GF-D8 (cell line): ENCODE measurements around the gene KCNT1.
"Not testable (repeated sequence)": the region's sequence is repeated elsewhere in the genome, so short reads cannot be mapped to it uniquely, and the experiment has no call there.

Experiments
- DNase-seq: peaks from one replicate; lab custom pipeline; 2025; lab: John Stamatoyannopoulos, UW

The KCNT1 gene

GRCh38 chr9:135701959-135702721, at the start of gene KCNT1:
KCNT1 (plus strand) TSS chr9:135702185; CDS start chr9:135702259, 74 bp downstream.
- DNase-seq: no peak

GRCh38 chr9:135655317-135655716, 46.7 kb upstream of the KCNT1 start:
- DNase-seq: no peak

GRCh38 chr9:135657416-135657815, 44.6 kb upstream of the KCNT1 start:
- no peak for DNase-seq

- DNase-seq: no peak
Observed at GRCh38 chr9:135659252-135659651, 42.7 kb upstream of the KCNT1 start.

- no peak for DNase-seq
Observed at GRCh38 chr9:135660407-135660806, 41.6 kb upstream of the KCNT1 start.

DNA sequence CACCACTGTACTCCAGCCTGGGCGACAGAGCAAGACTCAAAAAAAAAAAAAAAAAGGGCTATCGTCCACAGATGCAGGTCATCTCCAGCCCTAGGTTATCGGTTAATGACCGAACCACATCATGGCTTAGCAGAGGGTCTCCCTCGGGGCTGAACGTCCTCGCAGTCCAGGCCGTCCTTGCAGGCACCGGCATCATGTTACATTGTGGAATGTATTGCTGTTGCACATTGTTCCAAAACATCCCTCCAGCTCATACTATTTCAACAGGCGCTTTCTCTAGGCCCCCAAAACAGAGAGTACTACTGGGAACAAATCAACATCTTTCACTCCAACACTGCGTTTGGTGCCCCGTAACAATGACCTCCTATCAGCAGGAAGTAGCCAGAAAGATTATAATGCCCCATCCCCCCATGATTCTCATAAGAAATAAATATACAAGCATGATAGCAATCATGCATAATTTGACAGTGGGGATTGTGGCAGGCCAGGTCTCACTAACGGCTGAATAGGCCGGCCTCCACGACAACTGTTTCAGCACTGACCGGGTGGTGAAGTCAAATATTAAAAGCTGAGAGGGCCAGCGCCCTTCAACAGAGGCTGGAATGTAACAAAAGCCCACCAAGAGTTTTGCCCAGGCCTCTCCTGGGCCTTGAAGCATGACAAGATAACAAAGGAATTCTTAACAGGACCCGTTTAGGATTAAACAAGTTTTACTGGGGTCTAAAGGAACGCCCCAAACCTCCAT, 40.0 kb upstream of the KCNT1 start:
- no peak for DNase-seq

DNA sequence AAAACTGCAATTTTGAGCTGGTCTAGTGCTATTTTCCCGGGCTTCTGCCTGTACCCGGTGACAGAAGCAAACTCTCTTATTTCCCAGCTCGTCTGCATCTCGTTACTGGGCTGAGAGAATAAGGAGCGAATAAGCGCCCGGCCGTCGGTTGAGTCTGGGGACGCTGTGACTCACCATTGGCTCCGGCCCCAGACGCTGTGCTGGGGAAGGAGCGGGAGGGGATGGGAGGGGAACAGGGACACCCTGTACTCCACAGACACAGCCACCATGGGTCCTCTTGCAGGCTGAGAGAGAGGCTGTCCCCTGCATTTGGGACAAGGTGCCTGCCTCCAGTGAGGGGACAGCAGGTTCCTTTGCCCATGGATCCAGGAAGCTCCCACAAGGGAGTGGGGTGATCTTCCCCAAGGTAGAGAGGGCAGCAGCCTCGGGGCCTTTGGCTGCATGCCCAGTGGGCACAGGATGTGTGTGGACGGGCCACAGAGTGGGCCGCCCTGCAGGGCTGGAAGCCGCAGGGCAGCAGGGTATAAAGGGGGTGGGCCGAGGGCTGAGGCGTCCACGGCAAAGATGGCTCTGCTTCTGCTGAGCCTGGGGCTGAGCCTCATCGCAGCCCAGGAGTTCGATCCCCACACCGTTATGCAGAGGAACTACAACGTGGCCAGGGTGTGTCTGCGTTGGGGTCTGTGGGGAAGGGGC, 39.1 kb upstream of the KCNT1 start, which contains the start of gene LCN9:
Gene LCN9 (plus strand): TSS at position 552 of the 693 bp plus-strand sequence. CDS start 13 bp downstream, at position 565.
- no peak for DNase-seq

DNA sequence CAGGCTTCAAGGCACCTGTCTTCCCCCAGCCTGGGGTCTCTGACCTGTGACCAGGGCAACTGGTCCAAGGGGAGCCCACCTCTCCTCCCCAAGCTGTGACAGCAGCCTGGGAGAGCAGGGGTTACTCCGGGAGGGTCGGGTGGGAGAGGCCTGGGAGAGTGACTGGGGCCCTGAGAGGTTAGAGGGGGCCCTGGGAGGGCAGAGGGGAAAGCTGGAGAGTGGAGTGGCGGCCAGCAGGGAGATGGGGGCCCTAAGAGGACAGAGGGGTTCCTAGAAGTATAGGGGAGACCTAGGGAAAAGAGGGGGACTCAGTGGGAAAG, 38.6 kb upstream of the KCNT1 start:
- DNase-seq: no peak

DNA sequence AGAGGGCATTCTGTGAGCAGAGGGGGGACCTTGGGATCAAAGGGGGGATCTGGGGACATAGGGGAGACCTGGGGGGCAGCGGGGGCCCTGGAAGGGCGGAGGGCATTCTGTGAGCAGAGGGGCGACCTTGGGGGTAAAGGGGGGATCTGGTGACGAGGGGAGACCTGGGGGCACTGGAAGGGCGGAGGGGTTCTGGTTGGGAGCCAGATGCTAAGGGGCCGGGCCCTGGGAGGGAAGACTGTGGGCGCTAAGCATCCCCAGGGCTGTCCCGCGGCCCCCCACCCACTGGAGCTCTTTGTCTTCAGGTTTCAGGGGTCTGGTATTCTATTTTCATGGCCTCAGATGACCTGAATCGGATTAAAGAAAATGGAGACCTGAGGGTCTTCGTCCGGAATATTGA, 38.1 kb upstream of the KCNT1 start:
- no peak for DNase-seq

DNA sequence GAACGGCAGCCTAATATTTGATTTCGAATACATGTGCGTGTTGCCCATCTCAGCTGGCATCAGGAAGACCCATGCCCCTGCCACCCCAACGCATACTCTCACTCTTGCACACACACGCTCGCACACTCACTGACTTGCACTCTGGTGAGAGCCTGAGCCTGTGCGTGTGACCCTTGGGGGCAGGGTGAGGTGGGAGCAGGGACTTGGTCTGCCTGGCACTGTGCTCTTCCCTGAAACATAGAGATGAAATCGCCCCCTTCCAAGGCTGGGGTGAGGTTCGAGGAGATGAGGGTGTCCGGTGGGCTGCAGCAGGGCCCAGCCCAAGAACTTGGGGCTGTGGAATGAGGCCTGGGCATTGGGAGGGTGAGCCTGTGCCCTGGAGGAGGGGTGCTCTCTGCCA, 37.7 kb upstream of the KCNT1 start:
- no peak for DNase-seq

GRCh38 chr9:135664801-135665794, 36.9 kb upstream of the KCNT1 start:
- no peak for DNase-seq

GRCh38 chr9:135665795-135666189, 36.2 kb upstream of the KCNT1 start:
- DNase-seq: no peak

DNA sequence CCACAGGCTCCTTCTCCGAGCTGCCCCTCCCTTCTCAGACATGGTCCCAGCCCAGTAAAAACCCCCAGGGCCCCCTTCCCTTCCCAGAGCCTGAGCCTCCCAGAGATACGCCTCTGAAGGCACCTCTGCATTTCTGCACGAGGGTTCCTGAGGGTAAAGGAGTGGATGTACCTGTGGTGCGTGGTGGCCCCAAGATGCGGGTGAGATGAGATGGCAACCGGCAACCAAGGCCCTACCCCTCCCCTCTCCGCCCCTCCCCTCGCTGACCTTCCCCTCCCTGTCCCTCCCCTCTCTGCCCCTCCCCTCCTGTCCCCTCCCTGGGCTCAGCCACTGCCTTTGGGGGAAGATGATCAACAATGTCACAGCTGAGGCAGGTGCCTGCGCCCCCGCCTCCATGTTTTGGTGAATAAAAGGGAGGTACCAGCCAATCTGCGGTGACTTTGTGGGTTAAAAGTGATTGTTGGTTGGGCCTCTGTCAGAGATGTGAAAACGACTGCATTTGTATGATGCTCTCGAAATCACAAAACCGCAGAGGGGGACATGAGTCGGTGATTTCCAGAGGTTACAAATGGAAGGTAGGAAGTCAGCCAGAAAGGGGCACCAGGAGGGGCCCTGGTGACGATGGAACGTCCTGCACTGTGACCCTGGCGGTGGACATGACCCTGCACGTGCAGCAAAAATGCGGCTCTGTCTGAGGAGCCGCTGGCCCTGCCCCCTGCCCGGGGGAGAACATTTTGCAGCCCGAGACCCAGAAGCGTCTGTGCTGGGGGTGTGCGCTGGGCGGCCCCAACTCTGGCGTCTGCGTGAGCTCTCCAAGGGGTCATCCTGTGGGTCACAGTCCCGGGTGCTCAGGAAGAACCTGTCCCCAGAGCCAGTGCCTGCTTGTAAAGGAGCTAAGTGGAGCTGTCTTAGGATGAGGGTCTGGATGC, 35.2 kb upstream of the KCNT1 start:
- DNase-seq: no peak

GRCh38 chr9:135667463-135668001, 34.5 kb upstream of the KCNT1 start:
- no peak for DNase-seq

GRCh38 chr9:135669018-135669417, 33.0 kb upstream of the KCNT1 start:
- DNase-seq: not testable (repeated sequence)

GRCh38 chr9:135669616-135670285, 32.2 kb upstream of the KCNT1 start:
- DNase-seq: no peak

DNA sequence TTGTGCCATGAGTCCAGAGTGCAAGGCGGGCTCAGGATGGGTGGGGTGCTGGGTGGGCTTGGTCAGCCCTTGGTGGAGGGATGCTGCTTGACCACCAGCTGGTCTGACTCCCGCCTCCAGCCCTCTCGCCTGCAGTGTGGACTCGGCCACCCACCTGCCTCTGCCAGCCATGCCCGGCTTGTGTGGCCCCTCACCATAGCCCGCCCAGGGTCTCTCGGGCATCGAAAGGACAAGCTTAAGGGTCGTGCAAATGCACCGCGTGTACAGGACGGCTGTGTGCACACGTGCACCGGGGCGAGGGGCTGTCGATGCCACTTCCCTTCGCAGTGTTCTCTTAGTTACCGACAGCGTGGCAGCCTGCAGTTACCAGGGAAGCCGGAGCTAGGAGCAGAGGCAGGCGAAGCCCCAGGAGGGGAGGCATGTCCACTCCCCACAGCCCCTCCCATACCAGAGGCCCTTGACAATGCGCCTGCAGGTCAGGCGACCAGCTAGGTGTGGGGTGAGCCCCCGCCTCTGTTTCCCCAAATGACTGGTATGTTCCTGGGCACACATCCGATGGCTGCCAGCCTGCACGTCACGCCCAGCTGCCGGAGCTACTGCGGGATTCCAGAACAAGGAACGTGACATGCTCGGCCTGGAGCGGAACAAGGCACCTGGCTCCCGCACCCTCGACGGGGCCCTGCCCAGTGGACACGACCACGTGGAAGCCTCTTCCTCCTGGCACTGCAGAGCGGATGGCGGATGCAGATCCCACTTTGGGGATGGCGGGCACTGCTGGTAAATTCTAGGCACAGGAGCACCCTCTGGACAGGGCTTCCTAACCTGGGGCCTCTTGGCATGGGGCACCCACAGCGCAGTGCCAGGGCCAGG, 31.0 kb upstream of the KCNT1 start:
- DNase-seq: no peak

GRCh38 chr9:135671591-135672041, 30.4 kb upstream of the KCNT1 start:
- DNase-seq: no peak

DNA sequence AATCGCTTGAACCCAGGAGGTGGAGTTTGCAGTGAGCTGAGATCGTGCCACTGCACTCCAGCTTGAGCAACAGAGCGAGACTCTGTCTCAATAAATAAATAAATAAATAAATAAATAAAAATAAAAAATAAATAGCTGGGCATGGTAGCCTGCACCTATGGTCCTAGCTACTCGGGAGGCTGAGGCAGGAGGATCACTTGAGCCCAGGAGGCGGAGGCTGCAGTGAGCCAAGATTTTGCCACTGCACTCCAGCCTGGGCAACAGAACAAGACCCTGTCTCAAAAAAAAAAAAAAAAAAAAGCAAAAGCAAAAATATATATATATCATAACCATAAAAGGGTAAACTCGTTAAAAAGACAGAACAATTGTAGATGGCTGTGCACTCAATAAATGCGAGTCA, 29.2 kb upstream of the KCNT1 start:
- not testable (repeated sequence) for DNase-seq
